ENCODE data around the gene CCDC17.

CCDC17 gene

DNA sequence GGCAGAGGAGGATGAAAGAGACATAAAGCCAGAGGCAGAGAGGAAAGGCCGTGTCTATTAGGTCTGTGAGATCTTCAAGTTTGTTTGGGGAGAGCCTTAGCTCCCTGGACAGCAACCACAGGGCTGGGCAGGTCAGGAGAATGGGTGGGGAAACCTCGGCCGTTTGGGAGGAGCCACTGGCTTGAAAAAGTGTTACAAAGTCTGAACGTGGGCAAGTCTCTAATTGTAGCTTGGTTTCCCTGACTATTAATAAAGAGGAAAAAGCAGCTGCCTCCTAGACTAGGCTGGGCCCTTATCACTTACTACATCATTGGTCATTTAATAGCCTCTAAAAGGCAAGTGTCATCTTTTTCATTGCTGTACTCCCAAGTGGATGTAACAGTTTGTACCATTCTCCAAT is at the start of gene CCDC17:
TSS of gene CCDC17 (minus strand) at position 83 of the 400 bp plus-strand sequence. CDS start 145 bp downstream, outside the sequence.
- no peaks in the 10 kb centered on the region for H3K4me1 ChIP-seq (ENCODE audit: control insufficient read depth, insufficient read depth, low read length)
- no peak within 1 kb of the TSS for H3K9ac ChIP-seq (ENCODE audit: low read length)
- H3K9me3 ChIP-seq (ENCODE audit: control insufficient read depth, low read length) = no peaks in the 10 kb centered on the region
- no peaks in the 10 kb centered on the region for H3K27me3 ChIP-seq (ENCODE audit: control insufficient read depth, insufficient read depth, low read length)
- no peaks in the 10 kb centered on the region for H3K36me3 ChIP-seq (ENCODE audit: control insufficient read depth, insufficient read depth, low read length)
- no peak within 1 kb of the TSS for H3K4me3 ChIP-seq (ENCODE audit: low read length)

DNA sequence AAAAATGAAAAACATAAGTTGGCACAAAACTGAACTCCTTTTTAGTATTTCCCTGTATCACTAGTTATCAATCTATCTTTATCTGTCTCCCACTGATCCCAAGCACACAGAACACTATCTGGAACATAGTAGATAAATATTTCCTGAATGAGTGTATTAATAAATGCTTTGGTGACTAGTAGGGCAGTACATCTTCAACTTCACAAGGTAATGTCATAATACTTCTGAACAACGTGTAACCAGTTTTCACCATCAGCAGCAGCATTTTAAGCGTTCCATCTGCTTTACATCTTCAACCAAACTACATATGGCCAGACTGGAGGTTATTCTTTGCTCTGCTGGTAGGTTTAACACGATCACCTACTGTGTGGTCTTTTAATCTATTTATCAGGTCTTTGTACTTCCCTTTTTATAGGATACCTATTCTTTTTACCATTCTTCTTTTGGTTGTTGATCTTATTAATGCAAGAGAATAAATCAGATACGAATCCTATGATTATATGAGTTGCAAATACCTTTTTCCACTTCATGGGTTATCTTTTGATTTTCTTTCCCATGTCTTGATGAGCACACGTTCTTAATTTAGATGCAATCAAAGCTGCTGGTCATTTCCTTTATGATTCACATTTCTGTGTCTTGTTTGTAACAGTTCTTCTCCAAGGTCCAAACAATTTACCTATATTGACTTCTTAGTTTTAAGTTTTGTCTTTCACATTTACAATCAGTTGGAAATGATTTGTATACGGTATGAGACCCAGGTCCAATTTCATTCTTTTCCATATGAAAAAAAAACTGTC is 46.2 kb upstream of the CCDC17 start:
- Histone ChIP-seq H3K36me3 (ENCODE audit: control insufficient read depth, insufficient read depth, low read length) (no peaks in the 10 kb centered on the region), H3K4me3 (ENCODE audit: low read length) (no peak overlapping the region), H3K4me1 (ENCODE audit: control insufficient read depth, insufficient read depth, low read length) (peaks cover 14% of the 10 kb centered on the region), H3K9me3 (ENCODE audit: control insufficient read depth, low read length) (no peaks in the 10 kb centered on the region), H3K27me3 (ENCODE audit: control insufficient read depth, insufficient read depth, low read length) (no peaks in the 10 kb centered on the region), H3K9ac (ENCODE audit: low read length) (no peak overlapping the region)

DNA sequence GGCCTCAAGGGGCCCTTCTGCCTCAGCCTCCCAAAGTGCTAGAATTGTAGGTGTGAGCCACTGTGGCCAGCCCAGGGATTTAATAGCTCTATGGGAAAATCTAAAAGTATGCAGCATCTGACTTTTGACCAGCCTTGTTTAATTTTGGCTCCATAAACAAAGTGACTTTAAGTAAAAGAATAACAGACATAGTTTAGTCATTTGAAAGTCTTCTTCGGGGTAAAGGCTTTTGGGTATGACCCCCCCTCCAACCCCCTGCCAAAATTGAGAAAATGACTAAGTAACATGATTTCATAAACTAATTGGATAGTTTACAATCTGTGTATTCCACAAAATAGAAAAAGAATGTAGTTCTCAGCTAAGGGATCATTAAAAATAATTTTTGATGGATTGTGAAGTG is 45.5 kb upstream of the CCDC17 start:
- H3K4me1 ChIP-seq (ENCODE audit: control insufficient read depth, insufficient read depth, low read length) = peaks cover 14% of the 10 kb centered on the region
- H3K36me3 ChIP-seq (ENCODE audit: control insufficient read depth, insufficient read depth, low read length) = no peaks in the 10 kb centered on the region
- H3K9me3 ChIP-seq (ENCODE audit: control insufficient read depth, low read length) = no peaks in the 10 kb centered on the region
- no peak overlapping the region for H3K9ac ChIP-seq (ENCODE audit: low read length)
- no peaks in the 10 kb centered on the region for H3K27me3 ChIP-seq (ENCODE audit: control insufficient read depth, insufficient read depth, low read length)
- H3K4me3 ChIP-seq (ENCODE audit: low read length) = no peak overlapping the region

DNA sequence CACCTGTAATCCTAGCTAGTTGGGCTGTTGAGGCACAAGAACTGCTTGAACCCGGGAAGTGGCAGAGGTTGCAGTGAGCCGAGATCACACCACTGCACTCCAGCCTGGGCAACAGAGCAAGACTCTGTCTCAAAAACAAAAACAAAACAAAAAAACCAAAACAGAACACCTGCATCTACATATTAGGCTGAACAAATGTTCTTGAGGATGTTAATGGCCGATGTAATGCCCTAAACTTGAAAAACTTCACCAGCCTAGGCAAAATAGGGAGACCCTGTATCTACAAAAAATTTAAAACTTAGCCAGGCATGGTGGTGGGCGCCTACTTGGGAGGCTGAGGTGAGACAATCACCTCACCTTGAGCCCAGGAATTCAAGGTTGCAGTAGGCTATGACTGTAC is 44.7 kb upstream of the CCDC17 start:
- no peaks in the 10 kb centered on the region for H3K36me3 ChIP-seq (ENCODE audit: control insufficient read depth, insufficient read depth, low read length)
- H3K27me3 ChIP-seq (ENCODE audit: control insufficient read depth, insufficient read depth, low read length) = no peaks in the 10 kb centered on the region
- no peaks in the 10 kb centered on the region for H3K9me3 ChIP-seq (ENCODE audit: control insufficient read depth, low read length)
- no peak overlapping the region for H3K4me3 ChIP-seq (ENCODE audit: low read length)
- peaks cover 14% of the 10 kb centered on the region for H3K4me1 ChIP-seq (ENCODE audit: control insufficient read depth, insufficient read depth, low read length)
- no peak overlapping the region for H3K9ac ChIP-seq (ENCODE audit: low read length)

DNA sequence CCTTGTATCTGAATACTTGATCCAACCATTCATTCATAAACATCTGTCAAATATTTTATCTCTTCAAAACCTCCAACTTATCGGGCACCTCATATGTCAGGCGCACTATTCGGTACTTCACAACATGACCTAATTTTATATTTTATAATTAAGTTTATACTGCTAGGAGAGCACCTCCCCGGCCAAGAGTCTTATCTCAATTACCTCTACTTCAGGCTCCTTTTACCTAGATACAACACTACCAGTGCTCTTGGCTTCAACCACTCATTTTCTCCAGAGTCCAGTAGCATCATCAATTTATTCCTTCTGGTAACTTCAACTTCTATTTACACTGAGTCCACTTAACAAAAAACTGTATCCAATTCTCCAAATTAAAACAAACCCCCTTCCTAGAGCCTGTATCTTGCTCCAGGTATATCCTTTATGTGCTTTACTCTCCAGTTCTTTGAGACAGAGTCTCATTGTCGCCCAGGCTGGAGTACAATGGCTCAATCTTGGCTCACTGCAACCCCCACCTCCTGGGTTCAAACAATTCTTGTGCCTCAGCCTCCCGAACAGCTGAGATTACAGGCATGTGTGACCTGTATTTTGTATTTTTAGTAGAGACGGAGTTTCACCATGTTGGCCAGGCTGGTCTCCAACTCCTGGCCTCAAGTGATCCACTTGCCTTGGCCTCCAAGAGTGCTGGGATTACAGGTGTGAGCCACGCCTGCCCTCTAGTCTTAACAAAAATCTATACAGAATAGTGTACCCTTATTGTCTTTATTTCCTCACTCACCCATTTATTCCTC is 43.7 kb upstream of the CCDC17 start:
- Histone ChIP-seq H3K27me3 (ENCODE audit: control insufficient read depth, insufficient read depth, low read length) (no peaks in the 10 kb centered on the region), H3K36me3 (ENCODE audit: control insufficient read depth, insufficient read depth, low read length) (no peaks in the 10 kb centered on the region), H3K4me3 (ENCODE audit: low read length) (no peak overlapping the region), H3K4me1 (ENCODE audit: control insufficient read depth, insufficient read depth, low read length) (peaks cover 8% of the 10 kb centered on the region), H3K9me3 (ENCODE audit: control insufficient read depth, low read length) (no peaks in the 10 kb centered on the region), H3K9ac (ENCODE audit: low read length) (no peak overlapping the region)

DNA sequence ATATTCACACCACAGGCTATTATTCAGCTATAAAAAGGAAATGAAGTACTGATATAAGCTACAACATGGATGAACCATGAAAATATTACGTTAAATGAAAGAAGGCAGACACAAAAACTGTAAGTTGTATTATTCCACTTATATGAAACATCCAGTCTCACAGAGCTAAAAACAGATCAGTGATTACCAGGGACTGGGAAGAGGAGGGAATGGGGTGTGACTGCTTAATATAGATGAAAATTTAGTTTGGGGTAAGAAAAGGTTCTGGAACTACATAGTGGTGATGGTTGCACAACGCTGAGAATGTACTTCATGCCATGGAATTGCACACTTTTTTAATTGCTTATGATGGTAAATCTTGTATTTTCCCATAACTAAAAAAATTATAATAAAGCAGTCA is 43.0 kb upstream of the CCDC17 start:
- H3K4me3 ChIP-seq (ENCODE audit: low read length) = no peak overlapping the region
- no peaks in the 10 kb centered on the region for H3K36me3 ChIP-seq (ENCODE audit: control insufficient read depth, insufficient read depth, low read length)
- H3K9ac ChIP-seq (ENCODE audit: low read length) = no peak overlapping the region
- H3K9me3 ChIP-seq (ENCODE audit: control insufficient read depth, low read length) = no peaks in the 10 kb centered on the region
- no peaks in the 10 kb centered on the region for H3K27me3 ChIP-seq (ENCODE audit: control insufficient read depth, insufficient read depth, low read length)
- H3K4me1 ChIP-seq (ENCODE audit: control insufficient read depth, insufficient read depth, low read length) = peaks cover 8% of the 10 kb centered on the region

DNA sequence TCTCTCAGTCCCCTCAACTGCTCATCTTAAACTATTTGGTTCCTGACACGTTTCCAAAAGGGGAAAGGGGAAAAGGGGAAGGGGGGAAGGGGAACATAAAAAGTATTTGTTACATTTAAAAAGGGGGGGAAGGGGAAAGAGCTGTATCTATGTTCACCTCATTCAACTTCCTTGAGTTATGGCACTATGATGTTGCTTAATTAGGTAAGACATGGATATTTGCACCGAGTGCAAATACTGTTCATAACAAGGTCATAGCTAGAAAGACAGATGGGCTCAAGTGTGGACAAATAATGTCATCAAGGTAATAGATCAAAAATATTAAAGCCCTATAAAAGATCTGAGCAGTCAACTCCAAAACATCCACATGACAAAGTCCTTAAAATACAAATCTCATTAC is 36.5 kb upstream of the CCDC17 start:
- Histone ChIP-seq H3K4me3 (ENCODE audit: low read length) (no peak overlapping the region), H3K36me3 (ENCODE audit: control insufficient read depth, insufficient read depth, low read length) (peaks cover 9% of the 10 kb centered on the region), H3K4me1 (ENCODE audit: control insufficient read depth, insufficient read depth, low read length) (peaks cover 12% of the 10 kb centered on the region), H3K9ac (ENCODE audit: low read length) (no peak overlapping the region), H3K9me3 (ENCODE audit: control insufficient read depth, low read length) (no peaks in the 10 kb centered on the region), H3K27me3 (ENCODE audit: control insufficient read depth, insufficient read depth, low read length) (no peaks in the 10 kb centered on the region)

DNA sequence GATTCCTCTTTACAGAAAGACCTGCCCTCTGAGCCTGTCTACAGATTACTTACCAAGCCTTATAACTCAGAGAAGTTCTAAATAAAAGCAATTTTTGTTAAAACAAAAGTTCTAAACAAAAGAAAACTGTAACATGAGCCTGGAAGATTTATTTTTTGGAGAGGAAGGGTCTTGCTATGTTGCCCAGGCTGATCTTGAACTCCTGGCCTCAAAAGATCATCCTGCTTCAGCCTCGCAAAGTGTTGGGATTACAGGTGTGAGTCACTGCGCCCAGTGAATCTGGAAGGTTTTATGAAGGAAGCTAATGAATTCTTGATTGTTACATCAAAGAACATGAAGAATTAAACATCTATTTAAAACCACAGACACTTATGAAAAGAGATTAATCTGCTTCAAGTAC is 35.4 kb upstream of the CCDC17 start:
- Histone ChIP-seq H3K4me3 (ENCODE audit: low read length) (no peak overlapping the region), H3K9ac (ENCODE audit: low read length) (no peak overlapping the region), H3K27me3 (ENCODE audit: control insufficient read depth, insufficient read depth, low read length) (no peaks in the 10 kb centered on the region), H3K36me3 (ENCODE audit: control insufficient read depth, insufficient read depth, low read length) (peaks cover 9% of the 10 kb centered on the region), H3K4me1 (ENCODE audit: control insufficient read depth, insufficient read depth, low read length) (peaks cover 12% of the 10 kb centered on the region), H3K9me3 (ENCODE audit: control insufficient read depth, low read length) (no peaks in the 10 kb centered on the region)

DNA sequence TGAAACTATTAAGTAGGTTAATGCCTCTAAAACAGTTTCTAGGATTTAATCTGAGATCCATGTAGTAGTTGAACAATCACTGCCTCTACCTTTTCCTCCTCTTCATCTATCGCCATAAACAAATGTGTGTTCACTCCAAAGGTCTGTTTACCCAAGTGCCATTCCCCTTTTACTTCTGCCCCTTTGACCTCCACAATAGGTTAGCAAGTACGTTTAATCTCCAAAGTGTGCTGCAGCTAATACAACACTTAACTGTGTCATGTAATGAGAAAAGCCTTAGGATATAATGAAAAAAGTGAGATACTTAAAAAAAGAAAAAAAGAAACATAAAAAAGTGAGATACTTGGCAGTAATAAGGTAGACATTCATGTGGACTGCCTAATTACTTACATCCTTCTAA is 34.3 kb upstream of the CCDC17 start:
- peaks cover 12% of the 10 kb centered on the region for H3K4me1 ChIP-seq (ENCODE audit: control insufficient read depth, insufficient read depth, low read length)
- H3K27me3 ChIP-seq (ENCODE audit: control insufficient read depth, insufficient read depth, low read length) = no peaks in the 10 kb centered on the region
- no peak overlapping the region for H3K4me3 ChIP-seq (ENCODE audit: low read length)
- H3K9ac ChIP-seq (ENCODE audit: low read length) = no peak overlapping the region
- no peaks in the 10 kb centered on the region for H3K9me3 ChIP-seq (ENCODE audit: control insufficient read depth, low read length)
- peaks cover 9% of the 10 kb centered on the region for H3K36me3 ChIP-seq (ENCODE audit: control insufficient read depth, insufficient read depth, low read length)

DNA sequence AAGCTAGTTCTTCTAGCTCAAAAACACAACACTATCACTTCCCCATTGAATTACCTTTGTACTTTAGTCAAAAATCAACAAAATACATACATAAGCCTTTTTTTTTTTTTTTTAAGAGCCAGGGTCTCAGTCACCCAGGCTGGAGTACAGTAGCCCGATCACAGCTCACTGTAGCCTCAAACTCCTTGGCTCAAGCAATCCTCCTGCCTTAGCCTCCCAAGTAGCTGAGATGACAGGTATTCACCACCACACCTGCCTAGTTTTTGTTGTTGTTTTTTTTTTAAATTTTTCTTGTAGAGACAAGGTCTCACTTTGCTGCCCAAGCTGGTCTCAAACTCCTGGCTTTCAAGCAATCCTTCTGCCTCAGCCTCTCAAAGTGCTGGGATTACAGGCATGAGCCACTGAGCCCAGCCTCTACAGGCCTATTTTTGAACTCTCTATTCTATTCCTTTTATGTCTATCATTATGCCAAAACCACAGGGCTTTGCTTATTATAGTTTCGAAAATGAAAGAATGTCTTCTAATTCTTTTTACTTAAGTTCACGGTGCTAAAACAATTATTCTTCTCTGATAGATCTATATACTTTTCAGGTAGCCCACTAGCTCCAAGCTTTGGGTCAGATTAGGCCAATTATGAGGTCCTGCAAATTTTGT is 32.8 kb upstream of the CCDC17 start:
- Histone ChIP-seq H3K4me3 (ENCODE audit: low read length) (no peak overlapping the region), H3K9ac (ENCODE audit: low read length) (no peak overlapping the region), H3K4me1 (ENCODE audit: control insufficient read depth, insufficient read depth, low read length) (peaks cover 12% of the 10 kb centered on the region), H3K27me3 (ENCODE audit: control insufficient read depth, insufficient read depth, low read length) (no peaks in the 10 kb centered on the region), H3K9me3 (ENCODE audit: control insufficient read depth, low read length) (no peaks in the 10 kb centered on the region), H3K36me3 (ENCODE audit: control insufficient read depth, insufficient read depth, low read length) (peaks cover 9% of the 10 kb centered on the region)

DNA sequence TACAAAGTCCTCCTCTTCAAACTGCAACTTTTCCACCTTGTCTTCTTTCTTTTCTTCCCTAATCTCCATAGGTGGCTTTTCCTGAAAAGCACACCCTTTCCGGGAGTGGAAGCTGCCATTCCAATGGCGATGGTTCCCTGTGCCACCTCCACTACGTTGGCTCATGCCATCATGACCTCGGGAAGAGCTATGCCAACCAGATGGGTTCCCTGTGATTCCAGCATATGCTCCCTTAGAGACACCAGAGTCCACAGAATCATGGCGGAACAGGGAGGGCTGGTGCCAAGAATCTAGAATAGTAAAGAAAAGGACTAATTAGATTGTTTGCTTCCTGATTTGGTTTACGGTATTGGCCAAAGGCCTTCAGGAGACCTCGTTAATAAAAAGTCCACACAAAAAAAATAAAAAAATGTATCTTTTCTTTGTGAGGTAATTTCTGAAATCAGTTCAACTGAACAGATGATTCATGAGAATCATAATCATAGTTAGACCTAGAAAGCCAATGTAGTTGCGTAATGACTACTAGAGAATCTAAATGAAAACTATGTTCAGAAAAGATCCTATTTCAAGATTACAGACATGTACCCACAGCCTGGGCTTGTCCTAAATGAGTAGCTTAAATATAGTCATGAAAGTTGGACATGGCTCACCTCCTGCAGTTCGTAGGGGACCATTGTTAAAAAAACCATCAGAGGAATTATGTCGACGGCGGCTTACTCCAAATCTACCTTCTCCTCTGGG is 30.9 kb upstream of the CCDC17 start:
- H3K27me3 ChIP-seq (ENCODE audit: control insufficient read depth, insufficient read depth, low read length) = no peaks in the 10 kb centered on the region
- peaks cover 12% of the 10 kb centered on the region for H3K4me1 ChIP-seq (ENCODE audit: control insufficient read depth, insufficient read depth, low read length)
- H3K4me3 ChIP-seq (ENCODE audit: low read length) = no peak overlapping the region
- peaks cover 14% of the 10 kb centered on the region for H3K36me3 ChIP-seq (ENCODE audit: control insufficient read depth, insufficient read depth, low read length)
- H3K9me3 ChIP-seq (ENCODE audit: control insufficient read depth, low read length) = no peaks in the 10 kb centered on the region
- no peak overlapping the region for H3K9ac ChIP-seq (ENCODE audit: low read length)

All from mucosa of stomach (tissue), 1 donor.